HG02852 (cell line): ENCODE data around the gene SLC25A21.
"Not testable (repeated sequence)": the region's sequence is repeated elsewhere in the genome, so short reads cannot be mapped to it uniquely, and the experiment has no call there.

Source experiments
- ATAC-seq: cut with Tn5 transposase; IDR thresholded peaks from one replicate; pipeline ENCODE4 v1.9.1; 2021; ENCODE audit warnings: mild to moderate bottlenecking, moderate library complexity; ENCODE audit not compliant: unreplicated experiment

The SLC25A21 gene

GRCh38 chr14:36996133-36996856 lies 176.1 kb downstream of the SLC25A21 start:
- ATAC-seq: no peak

- no peak for ATAC-seq
These were observed 182.6 kb downstream of the SLC25A21 start for GRCh38 chr14:36989806-36990205.

GRCh38 chr14:36988989-36989388 lies 183.4 kb downstream of the SLC25A21 start:
- no peak for ATAC-seq

GRCh38 chr14:36988568-36988967 lies 183.8 kb downstream of the SLC25A21 start:
- ATAC-seq: no peak

- no peak for ATAC-seq
These were observed 186.0 kb downstream of the SLC25A21 start for GRCh38 chr14:36986407-36986806.

- no peak for ATAC-seq
These were observed 190.4 kb downstream of the SLC25A21 start for GRCh38 chr14:36981832-36982529.

GRCh38 chr14:36980413-36980812 lies 192.0 kb downstream of the SLC25A21 start:
- ATAC-seq: not testable (repeated sequence)

GRCh38 chr14:36979863-36980262 lies 192.5 kb downstream of the SLC25A21 start:
- no peak for ATAC-seq

- ATAC-seq: no peak
These were observed 195.8 kb downstream of the SLC25A21 start for GRCh38 chr14:36976571-36977023.

- no peak for ATAC-seq
These were observed 196.6 kb downstream of the SLC25A21 start for GRCh38 chr14:36975834-36976233.

- no peak for ATAC-seq
These were observed 197.4 kb downstream of the SLC25A21 start for GRCh38 chr14:36974985-36975384.

- no peak for ATAC-seq
These were observed 198.5 kb downstream of the SLC25A21 start for GRCh38 chr14:36973806-36974442.

GRCh38 chr14:36971263-36971855 lies 201.0 kb downstream of the SLC25A21 start:
- ATAC-seq: no peak

GRCh38 chr14:36967892-36968555 lies 204.4 kb downstream of the SLC25A21 start:
- no peak for ATAC-seq

- no peak for ATAC-seq
These were observed 216.4 kb downstream of the SLC25A21 start for GRCh38 chr14:36955967-36956366.

- no peak for ATAC-seq
These were observed 217.0 kb downstream of the SLC25A21 start for GRCh38 chr14:36955376-36955775.

- no peak for ATAC-seq
These were observed 219.7 kb downstream of the SLC25A21 start for GRCh38 chr14:36952689-36953088.

GRCh38 chr14:36951380-36951911 lies 221.0 kb downstream of the SLC25A21 start:
- no peak for ATAC-seq

- ATAC-seq: no peak
These were observed 221.6 kb downstream of the SLC25A21 start for GRCh38 chr14:36950812-36951211.

GRCh38 chr14:36949371-36949770 lies 223.0 kb downstream of the SLC25A21 start:
- no peak for ATAC-seq
